HG02973 (cell line): ENCODE data around the gene KIF3A.
"Not testable (repeated sequence)": the region's sequence is repeated elsewhere in the genome, so short reads cannot be mapped to it uniquely, and the experiment has no call there.

Experiments
- ATAC-seq: cut with Tn5 transposase; IDR thresholded peaks from one replicate; pipeline ENCODE4 v1.9.1; 2021; ENCODE audit warnings: moderate library complexity; ENCODE audit not compliant: unreplicated experiment

KIF3A gene

DNA sequence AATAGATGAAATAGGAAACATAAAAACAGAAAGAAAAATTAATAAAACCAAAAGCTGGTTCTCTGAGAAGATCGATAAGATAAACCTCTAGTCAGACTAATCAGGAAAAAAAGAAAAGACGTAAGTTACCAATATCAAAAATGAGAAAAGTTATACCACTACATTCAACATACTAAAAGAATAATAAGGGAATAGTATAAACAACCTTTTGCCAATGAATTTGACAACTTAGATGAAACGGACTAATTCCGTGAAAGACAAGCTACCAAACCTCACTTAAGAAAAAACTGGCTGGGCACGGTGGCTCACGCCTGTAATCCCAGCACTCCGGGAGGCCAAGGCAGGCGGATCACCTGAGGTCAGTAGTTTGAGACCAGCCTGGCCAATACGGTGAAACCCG lies 7.5 kb downstream of the KIF3A start:
- ATAC-seq: no peak

GRCh38 chr5:132725745-132726144 lies 11.6 kb downstream of the KIF3A start:
- ATAC-seq: no peak

DNA sequence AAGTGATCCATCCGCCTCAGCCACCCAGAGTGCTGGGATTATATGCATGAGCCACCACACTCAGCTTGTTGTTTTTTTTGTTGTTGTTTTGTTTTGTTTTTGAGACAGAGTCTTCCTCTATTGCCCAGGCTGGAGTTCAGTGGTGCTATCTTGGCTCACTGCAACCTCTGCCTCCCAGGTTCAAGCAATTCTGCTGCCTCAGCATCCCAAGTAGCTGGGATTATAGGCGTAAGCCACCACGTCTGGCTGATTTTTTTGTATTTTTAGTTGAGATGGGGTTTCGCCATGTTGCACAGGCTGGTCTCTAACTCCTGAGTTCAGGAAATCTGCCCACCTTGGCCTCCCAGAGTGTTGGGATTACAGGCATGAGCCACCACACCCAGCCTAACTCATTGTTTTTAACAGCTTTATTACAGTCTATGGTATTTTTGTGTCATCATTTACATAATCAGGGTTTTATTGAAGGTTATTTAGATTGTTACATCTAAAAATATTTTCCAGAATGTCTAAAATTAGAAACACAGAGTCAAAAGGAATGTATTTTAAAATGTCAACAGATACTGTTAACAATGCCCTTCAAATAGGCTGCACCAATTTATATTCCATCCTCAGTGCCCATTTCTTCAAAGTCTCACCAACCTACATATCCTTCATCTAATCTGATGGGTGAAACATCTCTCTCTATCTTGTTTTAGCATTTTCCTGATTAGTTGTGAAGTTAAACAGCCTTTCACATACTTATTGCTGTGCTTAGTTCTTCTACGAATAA lies 18.6 kb downstream of the KIF3A start:
- no peak for ATAC-seq

DNA sequence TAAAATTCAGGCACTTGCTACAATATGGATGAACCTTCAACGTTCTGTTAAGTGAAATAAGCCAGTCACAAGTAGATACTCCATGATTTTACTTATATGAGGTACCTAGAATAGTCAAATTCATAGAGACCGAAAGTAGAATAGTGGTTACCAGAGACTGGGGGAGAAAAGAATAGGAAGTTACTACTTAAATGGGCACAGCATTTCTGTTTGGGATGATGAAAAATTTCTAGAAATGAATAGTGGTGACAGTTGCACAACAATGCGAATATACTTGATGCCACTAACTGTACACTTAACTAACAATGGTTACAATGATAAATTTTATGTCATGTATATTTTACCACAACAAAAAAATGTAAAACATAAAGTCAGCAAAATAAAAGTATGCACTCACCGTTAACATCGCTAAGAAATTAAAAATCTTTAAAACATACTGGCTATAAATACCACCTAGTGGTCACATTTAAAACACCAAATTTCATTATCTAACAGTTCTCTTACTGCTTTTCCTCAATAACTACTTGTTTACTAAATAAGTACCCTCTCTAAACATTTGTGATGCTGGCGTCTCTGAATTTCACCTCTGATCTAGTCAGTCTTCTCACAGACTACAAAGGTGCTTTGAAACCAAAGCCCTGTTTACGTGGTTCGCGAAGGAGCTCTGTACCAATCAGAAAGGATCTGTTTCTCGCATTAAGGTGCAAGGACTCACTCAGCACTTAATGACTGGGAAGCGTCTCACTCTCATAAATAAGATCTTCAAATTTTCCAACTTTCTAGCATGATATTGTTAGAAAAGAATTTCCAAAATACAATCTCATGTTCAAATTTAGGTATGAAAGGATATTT lies 22.7 kb downstream of the KIF3A start:
- no peak for ATAC-seq

DNA sequence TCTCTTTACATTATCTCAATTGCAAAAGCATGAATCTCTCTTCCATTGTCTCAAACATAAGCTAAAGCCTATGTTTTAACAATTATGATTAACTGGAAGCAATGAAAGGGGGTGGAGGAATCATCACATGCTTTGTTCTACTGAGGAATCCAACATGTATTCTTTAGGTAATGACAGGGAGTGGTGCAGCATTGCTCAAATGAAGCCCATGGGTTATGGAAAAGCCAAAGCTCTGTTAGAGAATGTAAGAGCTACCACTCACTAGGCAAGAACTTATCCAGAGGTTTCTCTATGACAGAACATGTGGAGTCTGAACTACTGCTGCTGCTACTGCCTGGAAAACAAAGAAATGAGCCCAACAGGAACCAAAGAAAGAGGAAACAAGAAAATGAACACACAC lies 28.7 kb downstream of the KIF3A start:
- no peak for ATAC-seq

DNA sequence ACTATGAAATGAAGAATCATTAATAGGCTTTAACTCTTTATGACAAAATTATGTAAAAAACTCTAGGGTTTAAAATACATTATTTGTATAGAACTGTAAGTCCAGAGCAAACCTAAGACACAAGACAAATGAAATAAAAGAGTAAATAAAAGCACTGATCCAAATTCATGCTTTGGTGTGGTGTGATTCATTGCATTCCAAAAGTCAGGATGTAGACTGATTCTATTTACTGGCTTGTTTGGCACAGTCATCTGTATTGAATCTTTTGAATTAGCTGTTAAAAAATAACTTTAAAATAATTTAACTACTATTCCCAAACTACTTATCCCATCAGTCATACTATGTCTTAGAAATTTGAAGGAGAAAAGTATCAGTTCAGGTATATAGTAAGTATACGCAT lies 32.5 kb downstream of the KIF3A start:
- no peak for ATAC-seq

GRCh38 chr5:132695956-132696355 lies 41.4 kb downstream of the KIF3A start:
- ATAC-seq: no peak

DNA sequence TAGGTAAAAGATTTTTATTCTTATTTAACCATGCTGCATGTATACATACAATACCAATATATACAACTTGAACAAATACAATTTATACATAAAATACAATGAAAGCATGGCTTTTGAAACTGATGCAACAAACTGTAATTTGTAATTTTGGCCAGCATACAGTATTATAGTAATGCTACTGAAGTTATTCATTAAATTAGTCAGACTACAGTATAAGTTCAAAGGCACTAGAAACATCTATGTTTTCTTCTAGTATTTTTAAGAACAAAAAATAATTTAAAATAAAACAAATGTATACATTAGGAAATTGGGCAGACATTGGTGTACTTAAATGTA lies 44.7 kb downstream of the KIF3A start:
- no peak for ATAC-seq

DNA sequence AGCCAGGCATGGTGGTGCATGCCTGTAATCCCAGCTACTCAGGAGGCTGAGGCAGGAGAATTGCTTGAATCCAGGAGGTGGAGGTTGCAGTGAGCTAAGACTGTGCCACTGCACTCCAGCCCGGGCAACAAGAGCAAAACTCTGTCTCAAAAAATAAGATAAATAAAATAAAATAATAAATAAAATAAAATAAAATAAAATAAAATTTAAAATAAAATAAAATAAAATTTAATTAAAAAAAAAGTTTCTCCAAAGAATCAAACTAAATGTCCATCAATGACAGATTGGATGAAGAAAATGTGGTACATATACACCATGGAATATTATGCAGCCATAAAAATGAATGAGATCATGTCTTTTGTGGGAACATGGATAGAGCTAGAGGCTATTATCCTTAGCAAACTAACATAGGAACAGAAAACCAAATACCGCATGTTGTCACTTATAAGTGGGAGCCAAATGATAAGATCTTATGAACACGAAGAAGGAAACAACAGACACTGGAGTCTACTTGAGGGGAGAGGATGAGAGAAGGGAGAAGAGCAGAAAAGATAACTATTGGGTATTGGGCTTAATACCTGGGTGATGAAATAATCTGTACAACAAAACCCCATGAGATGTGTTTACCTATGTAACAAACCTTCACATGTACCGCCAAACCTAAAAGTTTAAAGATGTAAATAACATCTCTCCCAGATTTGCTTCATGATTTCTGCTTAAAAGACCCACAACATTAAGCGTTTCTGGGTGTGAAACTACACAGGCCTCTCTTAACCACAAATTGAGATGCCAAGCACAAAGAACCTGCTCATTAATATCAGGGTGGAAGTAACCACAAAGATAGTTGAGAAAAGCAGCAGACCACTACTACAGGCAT lies 45.4 kb downstream of the KIF3A start:
- not testable (repeated sequence) for ATAC-seq

- no peak for ATAC-seq
Observed at GRCh38 chr5:132690156-132690555, 47.2 kb downstream of the KIF3A start.

GRCh38 chr5:132689513-132689912 lies 47.8 kb downstream of the KIF3A start:
- no peak for ATAC-seq

DNA sequence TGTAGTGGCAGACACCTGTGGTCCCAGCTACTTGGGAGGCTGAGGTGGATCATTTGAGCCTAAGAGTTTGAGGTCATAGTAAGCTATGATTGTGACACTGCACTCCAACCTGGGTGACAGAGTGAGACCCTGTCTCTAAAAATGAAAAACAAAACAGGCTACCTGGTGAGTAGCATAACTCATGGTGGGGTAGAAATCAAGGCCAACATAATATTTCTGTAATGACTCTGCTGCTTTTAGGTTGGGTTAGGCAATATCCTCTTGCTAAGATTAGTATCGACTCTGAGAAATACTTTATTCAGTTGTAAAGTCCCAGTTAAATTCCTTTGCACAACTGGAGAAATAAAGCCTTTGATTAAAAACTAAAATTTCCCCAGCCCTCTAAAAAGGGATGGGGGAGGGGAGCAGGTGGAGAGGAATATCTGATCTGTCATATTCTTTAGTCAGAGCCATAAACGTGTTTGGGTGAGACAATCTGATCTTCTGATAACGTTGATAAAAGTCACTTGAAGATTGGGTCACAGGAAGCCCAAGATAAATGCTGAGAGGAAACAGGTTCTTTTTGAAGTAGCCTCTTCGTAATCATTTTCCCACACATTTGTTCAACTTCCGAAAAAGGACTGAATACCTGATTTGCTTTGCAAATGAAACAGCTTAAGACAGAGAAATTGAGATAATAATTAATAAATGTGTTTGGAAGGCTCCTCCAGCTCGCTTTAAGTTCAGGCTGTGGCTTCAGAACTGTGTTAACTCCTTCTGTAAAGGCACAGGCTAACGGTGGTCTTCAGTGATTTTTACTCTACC lies 48.6 kb downstream of the KIF3A start:
- ATAC-seq: no peak

DNA sequence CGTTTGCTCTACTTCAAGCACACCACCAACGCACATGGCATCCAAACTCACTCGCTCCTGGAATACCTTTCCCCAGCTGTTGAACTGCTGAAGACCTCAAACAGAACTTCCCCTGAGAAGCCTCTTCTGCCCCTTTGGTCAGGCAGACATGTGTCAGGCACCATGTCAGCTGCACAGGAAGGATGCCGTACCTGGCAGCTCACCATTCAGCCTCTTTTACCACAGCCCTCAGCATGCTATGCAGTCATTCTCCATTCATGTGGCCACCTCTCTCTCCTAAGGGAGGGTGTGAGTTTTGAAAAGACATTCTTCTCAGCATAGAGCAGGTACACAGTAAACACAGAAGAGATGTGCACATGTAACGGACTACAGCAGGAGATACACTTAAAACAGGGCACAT lies 49.4 kb downstream of the KIF3A start:
- ATAC-seq: no peak

- no peak for ATAC-seq
Observed at GRCh38 chr5:132686193-132686592, 51.2 kb downstream of the KIF3A start.

DNA sequence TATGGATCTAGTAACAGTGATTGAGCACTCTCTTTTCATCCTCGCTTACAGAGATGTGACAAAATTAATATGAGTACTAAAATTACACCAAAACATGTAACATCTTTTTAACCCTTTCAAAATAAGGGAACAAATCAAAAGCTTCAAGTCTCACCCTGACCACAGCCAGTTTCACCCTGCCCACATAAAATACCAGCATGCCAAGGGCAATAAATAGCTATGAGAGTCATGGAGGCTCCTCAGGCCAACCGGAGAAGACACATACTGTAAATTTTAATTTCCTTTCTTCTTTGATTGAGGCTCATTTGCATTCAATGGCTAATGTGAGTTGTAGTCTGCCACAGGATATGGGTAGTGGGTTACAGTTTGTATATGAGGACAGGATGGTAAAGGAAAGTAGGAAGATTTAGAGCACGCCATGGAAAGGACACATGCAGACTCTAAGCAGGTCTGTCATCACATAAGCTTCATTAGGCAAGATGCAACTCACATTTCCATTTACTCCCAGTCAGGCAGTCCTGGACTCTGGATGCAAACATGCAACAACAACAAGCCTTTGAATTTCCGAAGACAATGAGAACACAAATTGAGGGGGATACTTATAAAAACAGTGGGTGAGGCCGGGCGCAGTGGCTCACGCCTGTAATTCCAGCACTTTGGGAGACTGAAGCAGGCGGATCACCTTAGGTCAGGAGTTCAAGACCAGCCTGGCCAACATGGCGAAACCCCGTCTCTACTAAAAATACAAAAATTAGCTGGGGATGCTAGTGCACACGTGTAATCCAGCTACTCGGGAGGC lies 52.2 kb downstream of the KIF3A start:
- ATAC-seq: no peak

DNA sequence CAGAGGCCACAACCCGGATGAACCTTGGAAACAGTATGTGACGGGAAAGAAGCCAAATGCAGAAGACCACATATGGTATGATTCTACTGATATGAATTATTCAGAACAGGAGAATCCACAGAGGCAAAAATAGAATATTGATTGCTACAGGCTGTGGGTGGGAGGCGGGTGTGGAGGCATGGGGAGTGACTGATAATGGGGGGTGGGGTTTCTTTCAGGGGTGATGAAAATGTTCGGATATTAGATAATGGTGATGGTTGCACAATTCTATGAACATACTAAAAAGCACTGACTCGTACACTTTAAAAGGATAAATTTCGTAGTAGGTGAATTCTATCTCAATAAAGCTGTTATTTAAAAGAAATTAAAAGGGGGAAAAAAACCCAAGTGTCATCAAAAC lies 52.9 kb downstream of the KIF3A start:
- ATAC-seq: no peak

- no peak for ATAC-seq
Observed at GRCh38 chr5:132681983-132682382, 55.4 kb downstream of the KIF3A start.

- ATAC-seq: no peak
Observed at GRCh38 chr5:132681476-132681831, 55.9 kb downstream of the KIF3A start.

GRCh38 chr5:132680780-132681475 lies 56.4 kb downstream of the KIF3A start:
- no peak for ATAC-seq
